Stimulated activated CD4-positive, alpha-beta T cell treated with anti-CD3 and anti-CD28 coated beads, Interleukin-15, amount 100 ng/mL, for 48 hours (primary cell): Measurements from ENCODE around the gene QTRT2.

Experiments
- DNase-seq, 2 donors: peaks; one replicate each; pipeline ENCODE4 v3.0.0-alpha.2; 2020; ENCODE audit warnings: low read depth in 2 of 2

QTRT2 gene

DNA sequence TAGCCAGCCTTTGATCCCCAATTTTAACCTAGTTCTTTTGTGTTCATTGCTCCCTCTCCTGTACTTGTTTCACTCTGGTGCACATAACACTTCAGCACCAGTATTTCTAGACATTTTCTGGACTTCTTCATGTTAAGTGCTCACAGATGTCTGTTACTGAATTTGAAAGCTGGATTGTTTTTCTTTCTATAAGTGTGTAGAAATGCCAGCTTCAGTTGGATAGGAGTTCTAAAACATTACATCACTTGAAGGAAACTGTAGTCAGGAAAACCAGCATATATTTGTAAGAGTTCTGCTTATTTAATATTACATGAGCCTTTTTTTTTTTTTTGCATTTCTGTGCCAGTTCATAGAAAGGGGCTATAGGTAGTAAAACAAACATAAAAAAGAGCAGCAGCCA lies 21.6 kb downstream of the QTRT2 start:
- DNase-seq: no peak

GRCh38 chr3:114079761-114080160 lies 23.2 kb downstream of the QTRT2 start:
- DNase-seq: no peak

- no peak for DNase-seq
Measured at GRCh38 chr3:114080201-114080600, 23.7 kb downstream of the QTRT2 start.

DNA sequence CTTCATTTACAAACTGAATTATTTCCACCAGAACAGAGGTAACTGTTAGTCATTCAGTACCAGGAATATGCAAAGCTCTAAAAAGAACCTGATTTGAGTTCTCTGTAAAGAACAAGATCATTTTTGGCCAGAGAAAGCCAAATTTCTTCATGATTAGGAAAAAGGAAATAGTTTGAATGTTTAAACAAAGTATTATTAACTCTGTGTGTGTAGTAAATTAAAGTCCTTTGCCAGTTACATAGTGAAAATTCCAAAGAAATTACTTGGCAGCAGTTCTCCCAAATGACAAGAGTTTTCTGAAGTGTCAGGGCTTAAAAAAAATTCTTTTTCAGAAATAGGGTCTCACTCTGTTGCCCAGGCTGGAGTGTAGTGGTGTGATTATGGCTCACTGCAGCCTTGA lies 24.5 kb downstream of the QTRT2 start:
- no peak for DNase-seq

- DNase-seq: no peak
Measured at GRCh38 chr3:114083112-114083511, 26.6 kb downstream of the QTRT2 start.

DNA sequence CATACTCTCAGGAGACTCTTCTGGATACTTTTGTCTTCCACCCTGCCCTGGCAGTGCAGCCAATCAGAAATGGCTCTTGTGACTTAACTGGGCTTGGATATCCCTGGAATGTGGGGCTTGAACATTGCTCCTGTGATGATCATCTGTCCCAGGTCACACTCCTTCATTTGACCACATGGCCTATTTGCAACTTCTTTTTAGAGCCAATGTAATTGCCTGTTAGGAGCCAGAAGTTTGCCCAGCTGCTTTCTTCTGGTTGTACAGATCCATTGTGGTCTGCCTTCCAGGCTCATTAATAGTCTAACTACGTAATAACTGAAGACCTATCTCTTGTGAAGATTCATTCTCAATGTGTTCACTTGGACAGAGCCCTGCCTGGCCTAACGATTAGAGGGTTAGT lies 29.8 kb downstream of the QTRT2 start:
- no peak for DNase-seq

- no peak for DNase-seq
Measured at GRCh38 chr3:114089675-114090074, 33.1 kb downstream of the QTRT2 start.

- DNase-seq: no peak
Measured at GRCh38 chr3:114092151-114093015, 35.8 kb downstream of the QTRT2 start.

DNA sequence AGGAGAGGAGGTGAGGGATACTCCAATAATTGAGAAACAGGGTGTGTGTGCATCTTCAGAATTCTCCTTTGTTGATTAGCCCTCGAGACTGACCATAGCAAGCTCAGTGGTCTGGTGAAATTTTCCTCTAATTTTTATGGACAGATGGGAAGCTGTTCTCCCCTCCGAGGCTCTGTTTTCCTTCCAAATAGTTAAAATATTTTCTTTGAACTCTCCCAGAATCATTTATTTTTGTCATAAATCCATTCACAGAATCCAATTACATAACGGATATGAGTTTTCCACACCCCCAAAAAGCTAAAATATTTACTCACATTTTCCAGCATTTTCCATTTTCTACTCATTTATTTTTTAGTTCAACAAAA lies 36.5 kb downstream of the QTRT2 start:
- DNase-seq: no peak

- no peak for DNase-seq
Measured at GRCh38 chr3:114093596-114093995, 37.1 kb downstream of the QTRT2 start.

DNA sequence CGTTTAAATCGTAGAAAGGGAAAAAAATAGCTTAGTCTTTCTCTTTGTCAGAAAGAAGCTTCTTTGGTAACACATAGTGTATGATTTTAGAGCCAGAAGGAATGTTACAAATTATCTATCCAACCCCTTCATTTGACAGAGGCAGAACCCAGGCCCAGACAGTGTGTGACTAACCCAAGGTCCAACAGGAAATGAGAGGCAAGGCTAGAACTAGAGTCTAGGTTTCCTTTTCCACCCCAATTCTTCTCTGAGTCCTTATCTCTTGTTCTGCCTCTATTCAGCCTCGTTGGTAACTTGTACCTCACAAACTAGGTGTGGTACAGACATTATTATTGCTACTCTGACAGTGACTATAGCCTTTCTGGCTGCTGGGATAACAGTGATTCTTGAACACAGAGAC lies 39.3 kb downstream of the QTRT2 start:
- no peak for DNase-seq

DNA sequence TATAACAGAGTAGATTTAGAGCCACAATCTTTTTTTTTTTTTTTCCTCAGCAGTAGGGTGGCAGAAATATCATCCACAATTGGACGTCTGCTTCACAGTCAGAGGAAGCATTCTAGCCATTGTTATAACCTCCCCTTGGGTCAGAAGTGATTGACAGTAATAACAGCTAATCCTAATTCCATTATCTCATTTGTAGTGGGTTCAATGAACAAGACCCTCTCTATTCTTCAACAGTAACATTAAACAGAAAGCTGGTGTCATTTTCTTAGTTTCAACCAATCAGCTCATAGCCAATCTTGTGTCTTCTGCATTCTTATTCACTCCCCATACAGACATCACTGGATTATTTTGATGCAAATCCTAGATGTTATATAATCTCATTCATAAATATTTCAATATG lies 44.6 kb downstream of the QTRT2 start:
- no peak for DNase-seq

DNA sequence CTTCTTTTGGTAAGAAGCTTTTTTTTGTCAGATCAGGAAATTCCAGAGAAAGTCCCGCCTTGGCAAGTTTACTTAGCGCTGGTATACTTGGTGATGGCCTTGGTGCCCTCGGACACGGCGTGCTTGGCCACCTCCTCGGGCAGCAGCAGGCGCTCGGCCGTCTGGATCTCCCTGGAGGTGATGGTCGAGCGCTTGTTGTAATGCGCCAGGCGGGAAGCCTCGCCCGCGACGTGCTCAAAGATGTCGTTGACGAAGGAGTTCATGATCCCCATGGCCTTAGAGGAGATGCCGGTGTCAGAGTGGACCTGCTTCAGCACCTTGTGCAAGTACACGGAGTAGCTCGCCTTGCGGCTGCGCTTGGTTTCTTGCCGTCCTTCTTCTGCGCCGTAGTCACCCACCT lies 46.6 kb downstream of the QTRT2 start:
- no peak for DNase-seq

DNA sequence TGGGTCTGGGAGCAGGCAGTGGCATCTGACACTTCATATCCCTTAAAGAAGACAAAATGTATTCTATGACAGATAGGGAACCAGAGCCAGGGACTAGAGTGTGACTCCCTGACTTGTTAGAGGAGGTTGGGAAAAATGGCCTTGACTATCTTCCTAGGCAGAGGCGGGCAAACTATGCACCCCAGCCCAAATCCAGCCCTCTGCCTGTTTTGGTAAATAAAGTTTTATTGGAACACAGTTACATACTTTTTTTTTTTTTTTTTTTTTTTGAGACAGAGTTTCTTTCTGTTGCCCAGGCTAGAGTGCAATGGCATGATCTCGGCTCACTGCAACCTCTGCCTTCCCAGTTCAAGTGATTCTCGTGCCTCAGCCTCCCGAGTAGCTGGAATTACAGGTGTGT lies 47.3 kb downstream of the QTRT2 start:
- DNase-seq: no peak

- DNase-seq: no peak
Measured at GRCh38 chr3:114104414-114104813, 47.9 kb downstream of the QTRT2 start.

DNA sequence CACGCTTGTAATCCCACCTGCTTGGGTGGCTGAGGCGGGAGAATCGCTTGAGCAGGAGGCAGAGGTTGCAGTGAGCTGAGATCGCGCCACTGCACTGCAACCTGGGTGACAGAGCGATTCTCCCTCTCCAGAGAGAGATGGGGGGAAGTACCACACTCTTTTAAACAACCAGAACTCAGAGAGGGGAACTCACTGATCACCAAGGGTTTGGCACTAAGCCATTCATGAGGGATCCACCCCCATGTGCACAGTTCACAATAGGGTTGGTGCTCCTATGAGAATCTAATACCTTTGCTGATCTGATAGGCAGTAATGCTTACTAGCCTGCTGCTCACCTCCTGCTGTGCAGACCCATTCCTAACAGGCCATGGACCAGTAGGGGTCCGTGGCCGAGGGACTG lies 51.6 kb downstream of the QTRT2 start:
- no peak for DNase-seq

DNA sequence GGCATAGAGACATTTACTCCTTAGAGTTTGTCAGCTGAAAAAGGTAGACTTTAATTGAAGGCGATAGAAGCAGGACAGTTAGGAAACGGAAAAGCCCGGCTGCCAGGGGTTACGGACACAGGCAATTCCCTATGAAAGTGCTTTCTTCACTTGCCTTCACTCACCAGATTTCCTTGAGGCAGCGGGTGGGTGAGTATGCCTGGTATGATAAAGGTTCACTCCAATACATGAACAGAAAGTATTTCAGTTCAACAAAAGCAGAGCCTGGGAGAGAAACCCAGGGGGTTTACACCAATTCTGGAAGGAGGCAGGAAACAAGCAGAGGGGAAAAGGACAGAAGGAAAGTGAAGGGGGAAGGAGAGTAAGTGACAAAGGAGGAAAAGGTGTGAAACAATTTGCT lies 53.9 kb downstream of the QTRT2 start:
- no peak for DNase-seq

DNA sequence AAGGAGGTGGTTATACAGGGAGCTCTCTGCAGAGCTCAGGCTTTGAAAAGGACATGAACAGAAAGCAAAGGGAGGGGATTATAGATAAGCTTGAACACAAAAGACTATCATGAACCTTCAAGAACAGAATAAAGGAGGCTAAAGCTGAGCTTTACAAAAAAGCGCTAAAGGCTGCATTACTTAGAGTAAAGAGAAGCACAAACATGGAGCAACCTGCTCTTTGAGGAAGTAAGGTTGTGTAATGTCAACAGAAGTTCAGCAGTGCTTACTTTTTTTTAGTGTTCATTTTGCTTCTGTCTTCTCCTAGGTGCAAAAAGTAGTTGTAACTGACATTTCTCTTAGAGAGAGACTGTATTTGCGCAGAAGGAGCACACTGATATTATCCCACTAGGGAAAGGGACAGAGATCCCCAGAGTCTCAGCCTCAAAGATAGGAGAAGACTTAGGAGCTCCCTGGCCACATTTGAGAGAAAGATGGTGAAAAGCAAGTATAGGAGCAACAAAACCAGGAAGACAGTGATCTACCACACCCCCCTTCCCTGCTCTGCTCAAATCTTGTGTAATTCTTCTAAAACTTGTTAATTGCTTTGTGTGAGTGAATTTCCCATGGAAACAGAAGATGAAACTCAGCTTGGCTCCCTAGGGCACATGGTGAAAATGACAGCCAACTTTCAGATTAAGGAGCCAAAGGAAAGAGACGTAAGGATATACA lies 54.7 kb downstream of the QTRT2 start:
- DNase-seq: no peak

DNA sequence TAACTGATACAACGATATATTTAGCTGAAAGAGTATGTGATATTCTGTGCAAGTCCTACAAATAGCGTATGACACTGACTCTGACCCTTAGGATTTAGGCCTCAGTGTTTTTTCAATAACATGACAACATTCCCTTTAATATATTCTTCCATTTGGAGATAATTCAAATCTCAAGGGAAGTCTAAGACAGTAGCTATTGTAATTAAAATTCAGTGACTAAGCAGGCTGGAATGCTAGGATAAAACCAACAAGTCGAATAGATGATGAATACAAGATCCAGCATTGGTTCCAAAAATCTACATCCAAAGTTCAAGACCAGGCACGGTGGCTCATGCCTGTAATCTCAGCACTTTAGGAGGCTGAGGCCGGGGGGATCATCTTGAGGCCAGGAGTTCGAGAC lies 56.2 kb downstream of the QTRT2 start:
- no peak for DNase-seq

- no peak for DNase-seq
Measured at GRCh38 chr3:114114719-114115118, 58.2 kb downstream of the QTRT2 start.

- DNase-seq: no peak
Measured at GRCh38 chr3:114115143-114115542, 58.6 kb downstream of the QTRT2 start.

DNA sequence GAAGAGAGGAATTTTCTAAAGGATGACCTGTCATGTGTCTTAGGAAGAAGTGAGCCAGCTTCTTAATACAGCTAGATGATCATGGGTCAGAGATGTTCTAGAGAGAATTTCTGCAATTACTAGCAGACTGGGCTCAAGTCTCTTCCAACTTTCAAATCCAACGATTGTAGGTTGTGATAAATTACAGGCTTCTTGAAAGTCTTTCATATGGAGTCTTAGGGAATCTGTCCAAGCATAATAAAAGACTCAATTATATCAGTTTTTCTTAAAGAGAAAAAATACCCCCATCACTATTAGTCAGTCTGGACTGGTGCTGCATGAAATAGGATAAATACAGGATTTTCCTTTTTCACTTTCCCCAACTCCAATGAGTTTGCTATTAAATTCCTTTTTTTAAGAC lies 63.2 kb downstream of the QTRT2 start:
- no peak for DNase-seq

GRCh38 chr3:114120211-114120610 lies 63.7 kb downstream of the QTRT2 start:
- DNase-seq: no peak
